Astrocyte (in vitro differentiated cells and primary cell): ENCODE results near the gene EFEMP1. TPM values are rescaled to one million over a fixed set of nuclear protein-coding genes. Genes with fewer than 3 reads are reported as not detected.
A peak's percentile ranks its signal among the peaks of the same experiment; 100 is the strongest.

Experiments used
- DNase-seq: peaks from one replicate; pipeline ENCODE4 v3.0.0-alpha.2; 2010; ENCODE audit warnings: low read depth
- FAIRE-seq: peaks from 2 replicates; lab custom pipeline; 2011; peaks lifted over from hg19 to GRCh38; lab: Jason Lieb, UNC
- H2AFZ ChIP-seq: 2 replicates; pipeline ENCODE4 v1.6.0; 2012; ENCODE audit warnings: low read depth, low read length, inconsistent platforms
- H3K27ac ChIP-seq: 2 replicates; pipeline ENCODE4 v1.5.1; 2011; ENCODE audit warnings: low read depth, low read length, inconsistent platforms
- H3K27me3 ChIP-seq: 2 replicates; pipeline ENCODE4 v1.6.0; 2011; ENCODE audit warnings: low read length, inconsistent platforms; ENCODE audit not compliant: insufficient read depth
- H3K36me3 ChIP-seq: 2 replicates; pipeline ENCODE4 v1.5.1; 2011; ENCODE audit warnings: low read length, inconsistent platforms; ENCODE audit not compliant: insufficient read depth
- H3K4me1 ChIP-seq: 2 replicates; pipeline ENCODE4 v1.5.1; 2011; ENCODE audit warnings: low read length, inconsistent platforms; ENCODE audit not compliant: insufficient read depth
- H3K4me2 ChIP-seq: 2 replicates; pipeline ENCODE4 v1.6.0; 2012; ENCODE audit warnings: low read length, inconsistent platforms
- H3K4me3 ChIP-seq: 2 replicates; pipeline ENCODE4 v1.5.1; 2011; ENCODE audit warnings: low read depth, mild to moderate bottlenecking, low read length, inconsistent platforms; ENCODE audit not compliant: insufficient read depth
- H3K79me2 ChIP-seq: 2 replicates; pipeline ENCODE4 v1.6.0; 2012; ENCODE audit warnings: mild to moderate bottlenecking, low read length, inconsistent platforms; ENCODE audit not compliant: insufficient read depth
- H3K9ac ChIP-seq: 2 replicates; pipeline ENCODE4 v1.6.0; 2012; ENCODE audit warnings: mild to moderate bottlenecking, low read length, inconsistent platforms
- H3K9me3 ChIP-seq: 2 replicates; pipeline ENCODE4 v1.5.1; 2012; ENCODE audit warnings: low read depth, mild to moderate bottlenecking, low read length, inconsistent platforms; ENCODE audit not compliant: insufficient read depth
- H4K20me1 ChIP-seq: 2 replicates; pipeline ENCODE4 v1.6.0; 2012; ENCODE audit warnings: low read length, inconsistent platforms; ENCODE audit not compliant: insufficient read depth
- H3K27ac Mint-ChIP-seq: one replicate; pipeline ENCODE4 v1.8.0; 2021; ENCODE audit warnings: mild to moderate bottlenecking, mixed read lengths; ENCODE audit not compliant: unreplicated experiment
- H3K27me3 Mint-ChIP-seq: one replicate; pipeline ENCODE4 v1.8.0; 2021; ENCODE audit warnings: low read depth, mixed read lengths; ENCODE audit not compliant: unreplicated experiment
- H3K36me3 Mint-ChIP-seq: one replicate; pipeline ENCODE4 v1.8.0; 2021; ENCODE audit warnings: low read depth, mixed read lengths; ENCODE audit not compliant: unreplicated experiment
- H3K4me1 Mint-ChIP-seq: one replicate; pipeline ENCODE4 v1.8.0; 2021; ENCODE audit warnings: low read depth, mixed read lengths; ENCODE audit not compliant: unreplicated experiment
- H3K4me3 Mint-ChIP-seq: one replicate; pipeline ENCODE4 v1.8.0; 2021; ENCODE audit warnings: mild to moderate bottlenecking, moderate library complexity, mixed read lengths; ENCODE audit not compliant: unreplicated experiment
- H3K9me3 Mint-ChIP-seq: one replicate; pipeline ENCODE4 v1.8.0; 2021; ENCODE audit warnings: mild to moderate bottlenecking, mixed read lengths; ENCODE audit not compliant: unreplicated experiment
- EZH2 ChIP-seq: IDR thresholded peaks from 2 replicates; pipeline ENCODE4 v1.6.1; 2012; ENCODE audit warnings: mild to moderate bottlenecking, low read length, inconsistent platforms; ENCODE audit not compliant: insufficient read depth
- total RNA-seq: library from RNA; stranded (reverse); gene quantifications from 2 replicates; pipeline ENCODE4 v1.2.1, GENCODE V29; 2021
- TF ChIP-seq, protein P1 (sequence below): IDR thresholded peaks from 2 replicates; pipeline ENCODE4 v1.5.1; 2011; ENCODE audit warnings: low read depth, mild to moderate bottlenecking, inconsistent platforms, low read length, moderate library complexity; ENCODE audit not compliant: insufficient read depth

The EFEMP1 gene
- total RNA-seq, 1 donor from 2014 or later, result 155 TPM

DNA sequence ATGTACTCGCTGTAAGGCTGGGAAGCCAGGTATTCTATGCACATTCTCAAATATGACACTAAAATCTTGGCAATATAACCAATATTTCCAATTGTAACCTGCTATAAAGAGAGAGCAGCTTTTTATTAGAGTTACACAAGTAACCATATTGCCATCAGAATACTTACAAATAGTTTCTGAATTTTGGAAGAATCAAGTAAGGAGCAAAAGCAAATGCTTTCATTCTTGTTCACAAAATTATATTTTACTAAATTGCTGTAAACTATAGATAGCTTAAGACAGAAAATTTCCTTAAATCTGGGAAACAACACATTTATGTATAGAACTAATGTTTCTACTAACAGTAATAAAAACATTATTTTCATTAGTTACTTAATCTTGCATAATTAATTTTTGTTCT lies 77.2 kb downstream of the EFEMP1 start:
- H3K9ac ChIP-seq, result no peak overlapping the region
- no peak overlapping the region for H3K4me3 Mint-ChIP-seq
- H3K4me2 ChIP-seq, result no peak overlapping the region
- no peak overlapping the region for H3K27ac ChIP-seq
- no peak overlapping the region for H3K27ac Mint-ChIP-seq
- H4K20me1 ChIP-seq, result no peaks in the 10 kb centered on the region
- FAIRE-seq (no peak), DNase-seq (no peak)
- H3K27me3 ChIP-seq, result no peaks in the 10 kb centered on the region
- no peak overlapping the region for H2AFZ ChIP-seq
- H3K36me3 ChIP-seq, result no peaks in the 10 kb centered on the region
- H3K9me3 Mint-ChIP-seq, result no peaks in the 10 kb centered on the region
- H3K79me2 ChIP-seq, result no peaks in the 10 kb centered on the region
- no peaks in the 10 kb centered on the region for H3K27me3 Mint-ChIP-seq
- H3K4me1 Mint-ChIP-seq, result no peaks in the 10 kb centered on the region
- no peaks in the 10 kb centered on the region for H3K36me3 Mint-ChIP-seq
- no peaks in the 10 kb centered on the region for H3K9me3 ChIP-seq
- no peak overlapping the region for H3K4me3 ChIP-seq
- TF ChIP-seq, protein P1, sequence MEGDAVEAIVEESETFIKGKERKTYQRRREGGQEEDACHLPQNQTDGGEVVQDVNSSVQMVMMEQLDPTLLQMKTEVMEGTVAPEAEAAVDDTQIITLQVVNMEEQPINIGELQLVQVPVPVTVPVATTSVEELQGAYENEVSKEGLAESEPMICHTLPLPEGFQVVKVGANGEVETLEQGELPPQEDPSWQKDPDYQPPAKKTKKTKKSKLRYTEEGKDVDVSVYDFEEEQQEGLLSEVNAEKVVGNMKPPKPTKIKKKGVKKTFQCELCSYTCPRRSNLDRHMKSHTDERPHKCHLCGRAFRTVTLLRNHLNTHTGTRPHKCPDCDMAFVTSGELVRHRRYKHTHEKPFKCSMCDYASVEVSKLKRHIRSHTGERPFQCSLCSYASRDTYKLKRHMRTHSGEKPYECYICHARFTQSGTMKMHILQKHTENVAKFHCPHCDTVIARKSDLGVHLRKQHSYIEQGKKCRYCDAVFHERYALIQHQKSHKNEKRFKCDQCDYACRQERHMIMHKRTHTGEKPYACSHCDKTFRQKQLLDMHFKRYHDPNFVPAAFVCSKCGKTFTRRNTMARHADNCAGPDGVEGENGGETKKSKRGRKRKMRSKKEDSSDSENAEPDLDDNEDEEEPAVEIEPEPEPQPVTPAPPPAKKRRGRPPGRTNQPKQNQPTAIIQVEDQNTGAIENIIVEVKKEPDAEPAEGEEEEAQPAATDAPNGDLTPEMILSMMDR, result no peak
- no peak for TF ChIP-seq EZH2
- peaks cover 3% of the 10 kb centered on the region for H3K4me1 ChIP-seq

DNA sequence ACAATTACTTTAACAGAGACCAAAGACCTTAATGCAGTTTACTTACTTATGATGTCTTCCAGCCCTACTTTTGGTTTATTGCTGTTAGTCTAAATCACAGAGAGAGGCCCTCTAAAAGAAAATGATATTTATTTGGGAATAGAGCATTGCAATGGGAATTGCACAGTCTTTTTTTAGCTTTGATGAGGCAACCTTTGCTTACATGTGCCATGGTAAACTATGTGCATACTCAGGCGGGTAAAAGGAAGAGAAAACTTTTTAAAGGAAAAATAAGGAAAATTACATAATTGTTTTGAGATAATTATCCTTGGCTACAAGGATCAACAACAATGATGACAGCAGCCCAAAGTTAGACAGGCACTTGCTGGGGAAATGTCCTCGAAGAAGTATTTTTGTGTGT lies 78.6 kb downstream of the EFEMP1 start:
- no peak overlapping the region for H3K9ac ChIP-seq
- H3K27ac Mint-ChIP-seq, result no peak overlapping the region
- H3K4me1 Mint-ChIP-seq, result no peaks in the 10 kb centered on the region
- no peaks in the 10 kb centered on the region for H3K9me3 Mint-ChIP-seq
- no peaks in the 10 kb centered on the region for H3K9me3 ChIP-seq
- TF ChIP-seq EZH2, result no peak
- TF ChIP-seq, protein P1, result no peak
- DNase-seq (no peak), FAIRE-seq (no peak)
- H3K4me3 ChIP-seq, result no peak overlapping the region
- H3K36me3 Mint-ChIP-seq, result no peaks in the 10 kb centered on the region
- H4K20me1 ChIP-seq, result no peaks in the 10 kb centered on the region
- H2AFZ ChIP-seq, result no peak overlapping the region
- peaks cover 3% of the 10 kb centered on the region for H3K4me1 ChIP-seq
- no peaks in the 10 kb centered on the region for H3K36me3 ChIP-seq
- no peaks in the 10 kb centered on the region for H3K27me3 ChIP-seq
- H3K79me2 ChIP-seq, result no peaks in the 10 kb centered on the region
- H3K27ac ChIP-seq, result no peak overlapping the region
- no peaks in the 10 kb centered on the region for H3K27me3 Mint-ChIP-seq
- H3K4me2 ChIP-seq, result no peak overlapping the region
- no peak overlapping the region for H3K4me3 Mint-ChIP-seq

DNA sequence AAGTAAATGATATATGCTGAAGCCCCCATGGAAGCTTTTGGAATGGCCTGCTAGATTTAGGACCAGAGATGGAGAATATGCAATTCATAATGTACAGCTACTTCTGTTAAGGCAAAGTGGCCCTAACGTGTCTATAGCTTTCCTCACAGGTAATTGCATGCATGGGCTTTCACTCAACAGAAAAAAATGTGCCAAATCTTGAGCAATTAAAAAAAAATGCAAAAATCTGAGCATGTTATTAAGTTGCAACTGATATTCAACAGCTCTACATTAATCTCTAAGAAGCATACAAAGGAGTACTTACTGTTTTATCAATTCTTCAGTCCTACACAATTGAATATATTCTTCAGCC lies 79.6 kb downstream of the EFEMP1 start:
- peaks cover 7% of the 10 kb centered on the region for H3K4me1 ChIP-seq
- H3K9me3 Mint-ChIP-seq, result no peaks in the 10 kb centered on the region
- peak overlapping the region; percentile 28 for H3K9ac ChIP-seq
- no peak overlapping the region for H3K4me3 ChIP-seq
- H3K4me3 Mint-ChIP-seq, result no peak overlapping the region
- H4K20me1 ChIP-seq, result no peaks in the 10 kb centered on the region
- no peaks in the 10 kb centered on the region for H3K27me3 Mint-ChIP-seq
- no peak overlapping the region for H3K27ac Mint-ChIP-seq
- FAIRE-seq, result no peak
- H2AFZ ChIP-seq, result no peak overlapping the region
- H3K36me3 Mint-ChIP-seq, result no peaks in the 10 kb centered on the region
- H3K4me1 Mint-ChIP-seq, result peaks cover 8% of the 10 kb centered on the region
- H3K9me3 ChIP-seq, result no peaks in the 10 kb centered on the region
- no peaks in the 10 kb centered on the region for H3K36me3 ChIP-seq
- no peaks in the 10 kb centered on the region for H3K27me3 ChIP-seq
- no peak for DNase-seq
- peak overlapping the region; percentile 87 for H3K27ac ChIP-seq
- no peak overlapping the region for H3K4me2 ChIP-seq
- H3K79me2 ChIP-seq, result no peaks in the 10 kb centered on the region
- TF ChIP-seq EZH2, result no peak
- TF ChIP-seq, protein P1, result no peak
